ENCODE results near the gene INSIG1.

Gene INSIG1

GRCh38 chr7:155305231-155305904 lies 7.7 kb downstream of the INSIG1 start:
- no peak for DNase-seq

GRCh38 chr7:155306673-155307470 lies 9.2 kb downstream of the INSIG1 start:
- no peak for DNase-seq

- no peak for DNase-seq
Observed at GRCh38 chr7:155308330-155309020, 10.8 kb downstream of the INSIG1 start.

- no peak for DNase-seq
Observed at GRCh38 chr7:155309021-155309338, 11.3 kb downstream of the INSIG1 start.

GRCh38 chr7:155310425-155311114 lies 12.9 kb downstream of the INSIG1 start:
- DNase-seq: no peak

- no peak for DNase-seq
Observed at GRCh38 chr7:155311826-155312537, 14.3 kb downstream of the INSIG1 start.

GRCh38 chr7:155312633-155313032 lies 15.0 kb downstream of the INSIG1 start:
- DNase-seq: no peak

- no peak for DNase-seq
Observed at GRCh38 chr7:155313096-155313495, 15.4 kb downstream of the INSIG1 start.

- DNase-seq: no peak
Observed at GRCh38 chr7:155315977-155316376, 18.3 kb downstream of the INSIG1 start.

GRCh38 chr7:155316427-155317113 lies 18.9 kb downstream of the INSIG1 start:
- DNase-seq: no peak

GRCh38 chr7:155317114-155317434 lies 19.4 kb downstream of the INSIG1 start:
- DNase-seq: no peak

- no peak for DNase-seq
Observed at GRCh38 chr7:155318245-155318644, 20.6 kb downstream of the INSIG1 start.

GRCh38 chr7:155322530-155322929 lies 24.9 kb downstream of the INSIG1 start:
- no peak for DNase-seq

GRCh38 chr7:155323001-155323638 lies 25.4 kb downstream of the INSIG1 start:
- DNase-seq: no peak

- no peak for DNase-seq
Observed at GRCh38 chr7:155324012-155324917, 26.6 kb downstream of the INSIG1 start.

- no peak for DNase-seq
Observed at GRCh38 chr7:155324918-155325235, 27.2 kb downstream of the INSIG1 start.

GRCh38 chr7:155326385-155326784 lies 28.7 kb downstream of the INSIG1 start:
- DNase-seq: no peak

GRCh38 chr7:155327590-155328320 lies 30.1 kb downstream of the INSIG1 start:
- no peak for DNase-seq

GRCh38 chr7:155329225-155329624 lies 31.5 kb downstream of the INSIG1 start:
- DNase-seq: no peak

GRCh38 chr7:155331396-155331795 lies 33.7 kb downstream of the INSIG1 start:
- DNase-seq: no peak

All from cortex of kidney (tissue), 1 donor.